GM23338 (cell line): Measurements from ENCODE around the gene NUSAP1. TPM values are rescaled to one million over a fixed set of nuclear protein-coding genes. Genes with fewer than 3 reads are reported as not detected.

ENCODE experiments used
- ATAC-seq: fragments of 200-7000 bp; cut with Tn5 transposase; 3 replicates; pipeline ENCODE4 v1.9.1; 2020
- DNase-seq: peaks from one replicate; pipeline ENCODE4 v3.0.0-alpha.2; 2015; ENCODE audit warnings: low spot score
- H2AFZ ChIP-seq: fragments of 200-600 bp; sonication (generic); 2 replicates; pipeline ENCODE4 v1.8.0; 2016; ENCODE audit warnings: antibody characterized with exemption, mild to moderate bottlenecking, moderate library complexity
- H3F3A ChIP-seq: fragments of 200-600 bp; sonication (generic); replicated peaks from 2 replicates; pipeline ENCODE4 v1.8.0; 2017; ENCODE audit warnings: antibody characterized with exemption, mixed run types, low read depth
- H3K27ac ChIP-seq: fragments of 200-600 bp; sonication (generic); 2 replicates; pipeline ENCODE4 v1.6.1; 2016; ENCODE audit warnings: low read depth
- H3K27me3 ChIP-seq: fragments of 200-600 bp; sonication (generic); 2 replicates; pipeline ENCODE4 v1.8.0; 2016; ENCODE audit warnings: mild to moderate bottlenecking, mixed run types, moderate library complexity; ENCODE audit not compliant: insufficient read depth
- H3K36me3 ChIP-seq: fragments of 200-600 bp; sonication (generic); 2 replicates; pipeline ENCODE4 v1.8.0; 2016; ENCODE audit warnings: mild to moderate bottlenecking; ENCODE audit not compliant: insufficient read depth
- H3K4me1 ChIP-seq: fragments of 200-600 bp; sonication (generic); 2 replicates; pipeline ENCODE4 v1.8.0; 2016; ENCODE audit warnings: mild to moderate bottlenecking, moderate library complexity; ENCODE audit not compliant: insufficient read depth
- H3K4me2 ChIP-seq: fragments of 200-600 bp; sonication (generic); 2 replicates; pipeline ENCODE4 v1.7.1; 2017; ENCODE audit warnings: mixed run types
- H3K4me3 ChIP-seq: fragments of 200-600 bp; sonication (generic); 2 replicates; pipeline ENCODE4 v1.6.1; 2016; ENCODE audit warnings: mixed run types
- H3K79me2 ChIP-seq: fragments of 200-600 bp; sonication (generic); replicated peaks from 2 replicates; pipeline ENCODE4 v1.8.0; 2017; ENCODE audit warnings: mild to moderate bottlenecking; ENCODE audit not compliant: insufficient read depth
- H3K9me2 ChIP-seq: fragments of 200-600 bp; sonication (generic); 2 replicates; pipeline ENCODE4 v1.8.0; 2017; ENCODE audit not compliant: insufficient read depth
- H4K20me1 ChIP-seq: fragments of 200-600 bp; sonication (generic); replicated peaks from 2 replicates; pipeline ENCODE4 v1.8.0; 2017; ENCODE audit warnings: mild to moderate bottlenecking; ENCODE audit not compliant: insufficient read depth
- H3K27ac Mint-ChIP-seq: 2 replicates; pipeline ENCODE4 v1.8.0; 2020; ENCODE audit warnings: inconsistent platforms, mild to moderate bottlenecking, moderate library complexity, mixed read lengths
- H3K27me3 Mint-ChIP-seq: 3 replicates; pipeline ENCODE4 v1.8.0; 2022; ENCODE audit warnings: low read depth, mild to moderate bottlenecking, moderate library complexity, mixed read lengths, inconsistent platforms; ENCODE audit not compliant: insufficient read depth, poor library complexity
- H3K36me3 Mint-ChIP-seq: 3 replicates; pipeline ENCODE4 v1.8.0; 2021; ENCODE audit warnings: low read depth, mild to moderate bottlenecking, inconsistent platforms, moderate library complexity, mixed read lengths
- H3K4me1 Mint-ChIP-seq: 3 replicates; pipeline ENCODE4 v1.8.0; 2020; ENCODE audit warnings: mild to moderate bottlenecking, inconsistent platforms, mixed read lengths
- H3K4me3 Mint-ChIP-seq: 3 replicates; pipeline ENCODE4 v1.8.0; 2021; ENCODE audit warnings: moderate library complexity, mild to moderate bottlenecking, inconsistent platforms, mixed read lengths
- H3K9me3 Mint-ChIP-seq: 3 replicates; pipeline ENCODE4 v1.8.0; 2020; ENCODE audit warnings: moderate library complexity, mild to moderate bottlenecking, inconsistent platforms, mixed read lengths
- CREB1 ChIP-seq: fragments of 250-450 bp; sonication (Bioruptor Pico); IDR thresholded peaks from 2 replicates; pipeline ENCODE4 v1.5.0; 2020; ENCODE audit warnings: low read depth, mild to moderate bottlenecking, moderate library complexity
- ETS1 ChIP-seq: IDR thresholded peaks from 2 replicates; pipeline ENCODE4 v1.6.1; 2016; ENCODE audit warnings: antibody characterized with exemption
- EZH2phosphoT487 ChIP-seq: fragments of 200-600 bp; sonication (generic); IDR thresholded peaks from one replicate; pipeline ENCODE4 v1.8.1; 2018; ENCODE audit warnings: antibody characterized with exemption; ENCODE audit not compliant: unreplicated experiment
- JUNB ChIP-seq: IDR thresholded peaks from one replicate; pipeline ENCODE4 v1.6.1; 2016; ENCODE audit warnings: antibody characterized with exemption; ENCODE audit not compliant: unreplicated experiment
- NANOG ChIP-seq: IDR thresholded peaks from 2 replicates; pipeline ENCODE4 v1.6.1; 2016; ENCODE audit warnings: antibody characterized with exemption, borderline replicate concordance
- POLR2AphosphoS5 ChIP-seq: IDR thresholded peaks from 2 replicates; pipeline ENCODE4 v1.6.1; 2016; ENCODE audit warnings: antibody characterized with exemption, low read depth
- ZNF114 ChIP-seq: fragments of 250-450 bp; sonication (Bioruptor Pico); IDR thresholded peaks from 2 replicates; pipeline ENCODE4 v1.5.0; 2020; ENCODE audit warnings: mild to moderate bottlenecking, moderate library complexity
- ZNF462 ChIP-seq: fragments of 250-450 bp; sonication (Bioruptor Pico); IDR thresholded peaks from 2 replicates; pipeline ENCODE4 v1.5.0; 2020; ENCODE audit warnings: mild to moderate bottlenecking, moderate library complexity
- polyA plus RNA-seq: library from polyadenylated mRNA; unstranded; fragments of >200 nt; fragmentation: Nextera tagmentation; extraction: Ambion mirVana; gene quantifications from 2 replicates; pipeline ENCODE4 v1.2.1, GENCODE V29; 2016
- total RNA-seq: library from RNA; depleted of rRNA; stranded (reverse); fragments of >200 nt; shearing (Covaris generic); gene quantifications from 2 replicates; pipeline ENCODE4 v1.2.3, GENCODE V29; 2014

Gene NUSAP1
- total and polyA plus RNA-seq, 2 experiments from 2014 or later: 126 to 272 TPM

- no peak for TF ChIP-seq ZNF462 (CRISPR knock-in tag)
- no peak for TF ChIP-seq ZNF114 (CRISPR knock-in tag)
- no peak for TF ChIP-seq EZH2phosphoT487
- TF ChIP-seq JUNB: no peak
These were observed 1.8 kb downstream of the NUSAP1 start (continued) for GRCh38 chr15:41334293-41335120.

GRCh38 chr15:41336549-41336948 is 3.9 kb downstream of the NUSAP1 start:
- H4K20me1 ChIP-seq: peaks cover 22% of the 10 kb centered on the region
- H3K4me3 Mint-ChIP-seq: no peak overlapping the region; the same call in 2 of the 3 replicates
- TF ChIP-seq POLR2AphosphoS5: no peak
- no peak for TF ChIP-seq ZNF462 (CRISPR knock-in tag)
- no peak for TF ChIP-seq CREB1 (CRISPR knock-in tag)
- TF ChIP-seq ETS1: no peak
- TF ChIP-seq EZH2phosphoT487: no peak
- TF ChIP-seq NANOG: no peak

More at GRCh38 chr15:41336549-41336948, 3.9 kb downstream of the NUSAP1 start:
- peaks cover 85% of the 10 kb centered on the region for H3K79me2 ChIP-seq
- H3K9me2 ChIP-seq: no peaks in the 10 kb centered on the region
- peaks cover 22% of the 10 kb centered on the region for H3K36me3 ChIP-seq
- H3K4me2 ChIP-seq: no peak overlapping the region
- Mint-ChIP-seq H3K27me3 (peaks cover 10% of the 10 kb centered on the region), H3K4me1 (peaks cover 6% of the 10 kb centered on the region; the same call in 2 of the 3 replicates), H3K27ac (no peak overlapping the region), H3K36me3 (peaks cover 34% of the 10 kb centered on the region), H3K9me3 (no peaks in the 10 kb centered on the region; the same call in 2 of the 3 replicates)
- H3K27me3 ChIP-seq: no peaks in the 10 kb centered on the region
- no peak for ATAC-seq
- no peaks in the 10 kb centered on the region for H3F3A ChIP-seq
- no peak overlapping the region for H3K4me3 ChIP-seq
- no peak for DNase-seq
- peaks cover 11% of the 10 kb centered on the region; the same call in 1 of the 2 replicates for H3K4me1 ChIP-seq
- no peak overlapping the region for H2AFZ ChIP-seq
- H3K27ac ChIP-seq: no peak overlapping the region
